Measurements from ENCODE around the gene DTHD1. TPM values are rescaled to one million over a fixed set of nuclear protein-coding genes. Genes with fewer than 3 reads are reported as not detected.

Gene DTHD1
- total RNA-seq, 1 donor from 2014 or later: not detected

DNA sequence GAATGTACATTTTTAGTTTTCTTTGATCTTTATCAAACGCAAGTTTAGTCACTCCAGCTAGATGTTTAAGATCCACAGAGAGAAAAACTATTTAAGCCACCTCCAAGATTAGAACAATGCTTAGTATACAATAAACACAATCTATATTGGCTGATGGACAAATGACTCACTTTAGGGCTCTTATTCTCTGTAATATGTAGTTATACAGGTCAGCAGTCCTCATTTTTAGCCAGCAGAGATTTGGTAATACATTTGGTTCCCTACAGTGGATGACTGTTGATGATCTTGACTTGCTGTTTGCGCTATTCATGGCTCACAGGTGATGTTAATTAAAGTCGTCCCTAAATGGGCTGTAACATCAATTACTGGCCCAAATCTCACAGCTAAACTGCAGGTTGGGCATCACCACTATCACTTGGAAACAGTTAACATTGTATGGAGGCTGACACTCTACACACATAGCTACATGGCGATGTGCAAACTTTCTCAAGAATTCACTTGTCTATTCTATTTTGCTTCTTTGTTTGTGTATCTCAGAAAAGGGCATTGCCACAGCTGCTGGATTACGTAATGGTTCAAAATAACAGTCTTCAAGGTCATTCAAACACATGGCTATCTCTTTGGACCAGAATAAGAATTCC is 11.8 kb upstream of the DTHD1 start:
- no peak for DNase-seq (ENCODE audit: low read depth, low spot score)

DNA sequence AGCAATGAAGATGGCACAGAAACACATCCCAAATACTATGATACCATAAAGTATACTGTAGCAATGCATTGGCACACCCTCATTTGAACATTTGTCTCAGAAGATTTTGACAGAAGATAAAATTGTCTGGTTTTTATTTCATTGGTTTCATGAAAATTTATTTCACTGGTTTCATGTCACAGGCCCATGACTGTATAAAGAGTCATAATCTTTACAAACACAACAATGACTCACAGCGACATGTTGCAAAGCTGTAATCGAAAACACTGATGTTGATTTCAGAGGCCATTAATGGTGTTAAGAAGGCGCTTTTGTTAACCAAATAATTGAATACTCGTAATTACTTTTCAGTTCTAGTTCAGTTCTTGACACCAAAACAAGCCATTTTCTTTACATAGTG is 8.1 kb upstream of the DTHD1 start:
- DNase-seq (ENCODE audit: low read depth, low spot score): no peak

DNA sequence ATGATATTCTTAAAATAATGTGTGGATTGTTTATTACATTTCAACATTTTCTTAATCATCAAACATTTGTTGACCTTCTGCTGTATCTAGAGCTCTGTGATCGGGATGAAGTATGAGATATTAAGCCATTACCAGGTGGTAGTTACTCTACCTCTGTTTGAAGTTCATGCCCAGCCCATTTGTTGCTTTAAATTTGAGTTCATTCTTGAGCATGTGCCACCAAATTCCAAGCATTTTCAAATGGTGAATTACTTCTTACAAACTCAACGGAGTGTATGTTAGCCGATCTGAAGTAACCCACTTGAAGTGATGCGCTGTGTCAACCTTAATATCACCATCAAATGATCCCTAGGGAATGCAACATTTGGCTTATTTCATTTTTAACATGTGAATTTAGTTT is 7.3 kb upstream of the DTHD1 start:
- no peak for DNase-seq (ENCODE audit: low read depth, low spot score)

DNA sequence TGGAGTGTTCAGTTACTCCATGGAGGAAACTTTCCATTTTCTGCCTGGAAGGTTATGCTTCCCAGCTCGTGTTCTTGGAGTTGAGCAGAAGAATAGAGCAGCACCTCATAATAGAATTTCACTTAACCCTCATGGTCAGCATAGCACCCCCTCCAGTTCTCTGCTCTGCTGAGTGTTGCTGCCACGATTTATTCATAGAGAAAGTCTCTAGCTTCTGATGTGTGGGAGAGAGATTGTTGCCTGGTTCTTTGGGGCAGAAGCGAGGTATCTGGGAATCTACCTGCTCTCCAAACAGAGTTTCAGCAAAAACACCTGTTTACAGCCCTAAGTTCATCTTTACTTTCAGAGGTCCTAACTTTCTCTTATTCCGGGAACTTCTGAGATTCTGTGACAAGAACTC is 3.9 kb upstream of the DTHD1 start:
- no peak for DNase-seq (ENCODE audit: low read depth, low spot score)

DNA sequence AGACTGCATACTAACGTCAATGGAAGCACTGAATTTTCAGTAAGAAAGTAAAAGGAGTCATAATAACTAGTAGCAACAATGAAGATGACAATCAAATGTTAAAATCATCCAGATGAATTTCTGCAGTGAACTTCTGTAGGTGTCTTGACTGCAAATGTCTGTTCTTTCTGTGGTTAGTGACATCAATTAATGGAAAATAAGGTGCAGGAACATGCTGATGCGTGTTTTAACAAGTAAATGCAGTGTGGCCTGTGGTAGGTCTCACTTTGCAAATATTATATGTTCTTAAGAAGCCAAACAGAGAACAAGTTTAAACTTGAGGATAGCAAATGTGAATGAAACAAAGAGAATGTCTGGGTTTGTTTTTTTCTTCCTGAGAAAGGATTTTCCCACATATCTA is 2.6 kb upstream of the DTHD1 start:
- DNase-seq (ENCODE audit: low read depth, low spot score): no peak

DNA sequence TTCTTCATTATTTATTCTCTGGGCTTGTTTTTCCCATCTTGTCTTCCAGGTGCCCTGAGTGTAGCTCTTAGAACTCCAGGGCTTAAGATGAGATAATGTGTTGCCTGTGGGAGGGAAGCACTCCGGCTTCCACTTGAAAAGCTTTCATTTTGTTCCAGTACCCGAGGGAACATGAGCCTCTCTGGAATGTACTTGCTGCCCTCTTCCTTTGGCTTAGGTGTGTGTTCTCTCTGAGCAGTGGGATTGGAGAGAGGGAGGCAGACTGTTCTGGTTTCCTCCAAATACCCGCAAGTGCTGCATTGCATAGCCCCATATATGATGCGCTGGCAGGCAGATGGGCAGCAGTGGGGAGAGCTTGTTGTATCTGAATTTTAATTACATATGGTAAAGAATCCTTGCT is 861 bp upstream of the DTHD1 start:
- DNase-seq (ENCODE audit: low read depth, low spot score): no peak

DNA sequence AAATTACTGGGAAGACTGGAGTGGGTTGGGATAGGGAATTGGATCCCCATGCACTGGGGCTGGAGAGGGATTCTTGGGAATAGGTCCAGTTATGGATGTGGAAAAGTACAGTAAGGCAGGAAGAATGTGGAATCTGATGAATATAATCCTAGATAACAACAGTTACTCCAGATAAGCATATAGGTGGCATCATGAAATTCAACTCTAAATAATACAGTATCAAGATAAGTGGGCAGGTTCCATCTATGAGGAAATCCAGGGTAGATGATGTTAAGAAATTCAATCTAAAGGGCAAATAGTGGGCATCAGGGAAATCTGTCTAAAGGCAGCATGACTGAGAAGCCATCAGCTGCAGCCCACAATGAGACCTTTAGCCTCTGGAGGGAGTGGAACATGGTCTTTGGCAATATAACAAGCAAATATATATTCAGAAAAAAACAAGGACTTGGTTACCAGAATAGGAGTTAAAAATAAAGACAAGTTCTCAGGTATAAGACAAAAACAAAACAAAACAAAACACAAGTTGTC is 1.2 kb downstream of the DTHD1 start:
- no peak for DNase-seq (ENCODE audit: low read depth, low spot score)

DNA sequence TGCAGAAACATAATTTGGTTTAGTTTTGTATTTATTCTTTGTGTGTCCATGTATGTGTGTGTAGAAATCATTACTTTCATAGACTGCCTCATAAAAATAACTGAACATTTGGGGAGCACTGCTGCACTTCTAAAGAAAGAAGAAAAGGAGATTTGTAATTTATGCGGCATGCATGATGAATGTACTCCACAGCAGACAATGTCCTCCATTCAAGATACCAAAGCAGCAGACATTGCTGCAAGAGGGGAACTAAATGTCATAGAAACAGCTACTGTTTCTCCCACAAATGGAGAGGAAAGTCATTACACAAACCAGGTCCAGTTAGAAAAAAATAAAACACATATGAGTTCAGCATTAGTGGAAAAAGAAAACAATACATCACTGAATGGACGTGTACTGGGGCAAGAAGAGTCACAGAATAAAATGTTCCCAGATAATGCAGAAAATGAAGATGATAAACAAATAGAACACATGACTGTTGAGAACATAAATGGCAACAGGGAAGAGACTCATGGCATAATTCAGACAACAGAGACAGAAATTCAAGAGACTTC is 2.6 kb downstream of the DTHD1 start:
- no peak for DNase-seq (ENCODE audit: low read depth, low spot score)

DNA sequence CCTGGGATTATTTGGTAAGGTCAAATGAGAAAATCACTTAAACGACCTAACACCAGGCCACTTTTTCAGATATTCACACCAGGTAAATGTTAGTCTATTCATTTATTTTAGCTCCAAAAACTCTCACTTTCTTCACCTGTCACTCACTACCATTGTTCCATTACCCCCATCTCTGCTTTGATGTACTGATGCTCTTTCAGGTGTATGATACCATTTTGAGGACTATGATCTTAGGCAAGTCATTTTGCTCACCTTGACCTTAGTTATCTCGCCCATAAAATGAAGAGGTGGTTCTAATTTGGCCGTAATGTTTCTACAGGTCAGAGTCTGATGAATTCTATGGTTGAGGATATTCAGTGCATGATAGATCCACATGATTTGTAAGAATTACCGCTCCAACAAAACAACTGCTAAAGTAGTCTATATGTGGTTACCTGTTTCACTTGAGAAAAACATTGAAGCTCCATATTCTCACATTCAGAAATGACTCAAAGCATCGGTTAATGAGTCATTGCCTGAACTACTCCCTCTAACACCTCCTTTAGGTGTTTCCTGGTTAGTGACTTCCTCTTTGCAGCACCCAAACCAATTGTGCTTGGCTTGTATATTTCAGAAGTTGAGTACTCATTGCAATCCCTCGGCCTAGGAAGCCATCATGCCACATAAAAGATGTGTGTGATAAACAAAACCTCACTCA is 4.5 kb downstream of the DTHD1 start:
- DNase-seq (ENCODE audit: low read depth, low spot score): no peak

DNA sequence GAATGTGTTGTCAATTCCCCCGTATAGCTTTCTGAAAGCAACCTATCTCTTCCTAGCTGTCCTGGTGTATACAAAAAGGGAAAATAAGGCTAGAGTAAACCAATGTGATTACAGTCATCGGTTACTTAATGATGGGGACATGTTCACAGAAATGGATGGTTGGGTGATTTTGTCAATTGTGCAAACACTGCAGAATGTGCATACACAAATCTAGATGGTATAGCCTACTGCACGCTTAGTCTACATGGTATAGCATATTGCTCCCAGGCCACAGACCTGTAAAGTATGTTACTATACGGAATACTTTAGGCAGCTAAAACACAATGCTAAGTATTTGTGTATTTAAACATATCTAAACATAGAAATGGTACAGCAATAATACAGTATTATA is 5.1 kb downstream of the DTHD1 start:
- no peak for DNase-seq (ENCODE audit: low read depth, low spot score)

DNA sequence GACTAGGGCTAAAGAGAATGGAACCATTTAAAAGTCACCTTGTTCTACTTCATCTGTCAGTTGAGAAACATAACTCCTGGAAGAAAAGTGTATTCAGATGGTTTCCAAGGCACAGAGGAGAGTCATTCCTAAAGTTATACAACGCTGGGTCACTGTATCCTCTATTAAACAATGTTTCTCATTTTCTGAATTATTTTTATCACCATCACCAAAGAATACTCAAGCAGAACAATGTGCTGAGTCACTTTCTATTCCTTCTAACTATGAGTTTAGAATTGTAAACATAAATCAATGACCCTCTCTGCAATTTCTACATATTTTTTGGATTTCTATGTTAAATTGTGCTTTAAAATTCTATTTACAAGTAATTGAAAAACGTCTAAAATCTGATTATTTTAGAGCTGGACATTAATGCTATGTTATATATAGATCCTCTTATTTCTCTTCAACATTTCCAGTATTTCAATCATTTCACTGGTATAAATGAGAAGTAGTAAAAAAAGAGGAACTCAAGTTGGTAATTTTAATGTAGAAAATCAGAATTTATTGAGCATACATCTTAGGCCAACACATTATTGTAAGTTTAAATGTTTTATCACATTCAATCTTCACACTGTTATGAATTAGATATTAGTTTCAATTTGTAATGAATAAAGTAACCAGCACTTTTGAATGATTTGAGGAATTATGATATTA is 7.5 kb downstream of the DTHD1 start:
- DNase-seq (ENCODE audit: low read depth, low spot score): no peak

DNA sequence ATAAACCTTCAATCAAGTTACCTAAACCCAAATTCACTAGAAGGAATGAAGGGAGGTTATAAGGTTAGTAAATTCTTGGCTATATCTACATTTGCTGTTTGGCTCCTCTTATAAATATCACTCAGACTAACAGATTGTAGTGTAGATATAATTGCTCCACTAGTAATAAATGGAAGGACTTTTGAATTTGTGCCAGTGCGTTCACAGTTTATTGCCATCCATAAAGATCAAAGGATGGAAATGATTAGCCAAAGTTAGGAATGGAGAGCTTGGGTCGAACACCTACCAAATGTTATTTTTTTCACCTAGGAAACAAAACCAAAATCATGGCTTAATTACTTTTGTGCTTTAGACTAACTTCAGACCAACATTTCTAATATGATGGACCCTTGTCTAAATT is 9.2 kb downstream of the DTHD1 start:
- no peak for DNase-seq (ENCODE audit: low read depth, low spot score)

DNA sequence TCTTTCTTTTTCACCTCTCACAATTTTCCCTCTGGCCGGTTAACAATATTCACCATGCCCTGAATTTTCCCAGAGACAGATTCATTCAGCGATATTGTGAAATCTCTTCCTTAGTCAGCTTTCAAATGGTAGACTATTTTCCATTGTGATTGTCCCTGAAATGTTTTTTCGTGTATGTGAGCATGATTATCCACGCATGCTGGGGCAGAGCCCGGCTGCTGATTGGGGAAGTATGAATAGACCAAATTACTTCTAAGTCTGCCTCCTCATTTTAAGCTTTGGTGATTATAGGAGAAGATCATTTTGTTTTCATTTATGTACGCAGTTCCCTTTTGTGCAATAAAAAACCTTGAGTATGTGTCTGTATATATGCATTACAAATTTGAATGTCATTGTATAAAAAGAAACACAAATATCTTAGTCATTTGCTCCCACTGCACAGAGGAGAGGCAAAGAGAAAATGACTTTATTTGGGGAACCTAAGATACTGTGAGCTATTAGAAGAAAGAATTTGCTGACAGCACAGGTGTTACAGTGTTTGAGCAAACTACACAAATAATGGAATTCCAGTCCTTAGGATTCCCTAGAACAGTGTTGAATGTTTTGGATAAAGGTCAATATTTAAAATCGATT is 11.3 kb downstream of the DTHD1 start:
- DNase-seq (ENCODE audit: low read depth, low spot score): no peak

DNA sequence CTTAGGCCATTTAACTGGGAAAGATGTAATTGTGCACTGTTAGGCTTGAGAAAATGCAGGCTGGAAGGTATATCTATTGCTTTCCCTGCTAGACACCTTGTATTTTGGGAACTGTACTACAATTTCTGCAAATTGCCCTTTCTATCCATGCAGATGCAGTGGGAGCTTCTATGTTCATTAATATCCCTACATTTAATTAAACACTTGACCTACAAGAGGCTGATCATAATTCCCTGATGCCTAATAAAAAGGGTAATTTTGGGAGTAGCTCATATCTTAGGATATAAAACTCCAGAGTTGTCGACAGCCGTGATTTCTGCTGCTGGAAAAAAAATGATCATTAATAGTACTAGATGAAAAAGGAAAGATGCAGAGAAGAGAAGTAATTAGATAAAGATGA is 19.7 kb downstream of the DTHD1 start:
- no peak for DNase-seq (ENCODE audit: low read depth, low spot score)

DNA sequence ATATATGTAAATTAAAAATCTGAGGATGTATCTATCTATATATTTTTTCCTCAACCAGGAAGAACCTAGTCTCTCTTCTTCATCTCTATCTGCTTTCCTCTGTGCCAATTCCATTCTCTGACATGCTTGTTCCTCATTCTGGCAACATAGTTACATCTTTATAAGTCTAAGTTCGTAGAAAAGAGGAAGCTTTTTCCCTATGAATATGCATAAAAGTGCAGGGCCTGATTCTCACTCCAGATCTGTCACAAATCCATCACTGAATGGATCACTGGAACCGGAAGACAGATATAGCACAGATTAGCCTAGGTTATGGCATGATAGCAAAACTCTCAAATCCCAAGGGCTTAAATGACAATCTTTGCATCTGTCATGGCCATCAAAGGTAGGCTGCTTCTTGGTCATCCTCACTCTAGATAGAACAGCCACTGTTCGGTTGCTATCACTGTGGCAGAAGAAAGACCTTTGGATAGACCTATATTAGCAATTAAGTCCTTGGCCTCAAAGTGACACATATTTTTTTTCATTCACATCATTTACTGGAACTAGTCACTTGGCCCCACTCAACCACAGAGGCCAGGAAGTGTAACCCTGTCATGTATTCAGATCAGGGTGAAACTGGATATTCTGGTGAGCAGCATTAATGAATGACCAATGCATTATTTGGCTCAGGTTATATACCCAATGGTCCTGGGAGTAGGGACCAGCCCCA is 22.2 kb downstream of the DTHD1 start:
- no peak for DNase-seq (ENCODE audit: low read depth, low spot score)

DNA sequence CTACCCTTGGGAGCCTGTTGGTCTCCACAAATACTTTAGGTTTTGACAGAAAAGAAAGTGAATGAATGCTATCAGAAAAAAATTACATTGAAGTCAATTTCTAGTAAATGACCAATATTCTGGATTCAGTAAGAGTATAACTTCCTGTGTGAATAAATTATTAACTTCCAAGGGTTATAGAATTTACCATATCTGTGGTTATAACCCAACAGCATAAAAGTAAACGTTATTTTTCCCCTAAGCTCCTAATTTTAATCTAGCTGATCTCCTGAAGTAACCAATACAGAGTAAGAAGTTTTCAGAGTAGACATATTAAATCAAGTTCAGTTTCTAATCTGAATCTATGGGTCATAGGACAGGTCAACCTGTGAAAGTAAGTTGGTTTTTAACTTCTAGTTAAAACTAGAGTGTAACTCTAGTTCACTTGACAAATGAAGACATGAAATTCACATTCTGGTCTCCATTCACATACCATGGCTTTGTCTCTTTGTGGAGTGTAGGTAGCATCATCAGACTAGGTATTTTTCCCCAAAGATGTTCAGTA is 22.8 kb downstream of the DTHD1 start:
- DNase-seq (ENCODE audit: low read depth, low spot score): no peak

DNA sequence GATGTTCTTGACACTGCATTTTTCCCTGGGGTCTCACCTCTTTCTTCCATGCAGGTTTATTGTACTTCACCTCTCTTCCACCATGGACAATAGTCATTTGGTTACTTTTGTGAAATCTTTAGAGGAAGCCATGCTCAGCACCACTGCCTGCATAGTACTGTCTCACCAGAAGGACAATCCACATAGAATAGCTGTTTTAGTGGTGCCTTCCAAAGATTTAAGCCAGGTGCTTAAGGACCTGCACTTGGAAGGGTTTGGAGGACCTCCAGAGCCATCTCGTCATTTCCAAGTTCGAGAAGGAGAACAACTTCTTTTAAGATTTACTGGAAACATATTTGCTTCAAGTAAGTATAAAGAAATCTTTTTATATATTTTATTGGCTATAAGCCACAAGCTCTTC is 26.7 kb downstream of the DTHD1 start:
- DNase-seq (ENCODE audit: low read depth, low spot score): no peak

DNA sequence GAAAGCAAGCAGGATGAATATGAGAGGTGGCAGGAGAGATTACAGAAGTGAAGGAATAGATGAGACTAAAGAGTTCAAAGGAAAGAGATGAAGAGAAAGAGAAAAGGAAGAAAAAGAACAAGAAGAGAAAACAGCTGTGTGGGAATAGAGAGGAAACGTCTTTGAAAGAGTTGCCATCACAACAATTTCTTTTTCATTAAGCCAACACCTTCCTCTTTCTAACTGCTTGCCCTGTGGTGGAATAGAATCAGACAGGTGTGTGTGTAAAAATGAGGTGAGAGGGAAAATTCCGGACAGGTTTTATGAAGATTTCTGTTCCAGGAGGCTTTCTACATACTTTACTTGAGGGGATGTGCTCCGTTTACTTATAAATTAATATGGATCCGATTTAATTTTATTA is 28.8 kb downstream of the DTHD1 start:
- no peak for DNase-seq (ENCODE audit: low read depth, low spot score)

DNA sequence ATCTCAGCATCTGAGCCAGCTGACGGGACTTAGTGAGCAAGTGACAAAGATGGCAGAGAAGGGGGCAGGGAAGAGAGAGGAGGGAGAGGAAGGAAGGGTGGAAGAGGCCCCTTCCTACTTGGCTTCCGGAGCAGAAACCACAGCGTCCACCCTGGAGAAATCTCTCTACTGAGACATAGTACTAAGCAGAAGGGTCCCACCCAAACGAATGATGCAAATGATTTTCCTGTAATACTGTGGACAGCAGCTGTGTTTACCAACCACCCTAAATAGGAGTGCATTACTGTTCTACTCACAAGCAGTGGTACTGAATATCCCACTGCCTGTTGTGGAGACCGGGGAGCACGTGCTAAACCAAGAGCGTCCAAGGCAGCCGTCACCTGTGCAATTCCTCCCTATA is 29.4 kb downstream of the DTHD1 start:
- DNase-seq (ENCODE audit: low read depth, low spot score): no peak

DNA sequence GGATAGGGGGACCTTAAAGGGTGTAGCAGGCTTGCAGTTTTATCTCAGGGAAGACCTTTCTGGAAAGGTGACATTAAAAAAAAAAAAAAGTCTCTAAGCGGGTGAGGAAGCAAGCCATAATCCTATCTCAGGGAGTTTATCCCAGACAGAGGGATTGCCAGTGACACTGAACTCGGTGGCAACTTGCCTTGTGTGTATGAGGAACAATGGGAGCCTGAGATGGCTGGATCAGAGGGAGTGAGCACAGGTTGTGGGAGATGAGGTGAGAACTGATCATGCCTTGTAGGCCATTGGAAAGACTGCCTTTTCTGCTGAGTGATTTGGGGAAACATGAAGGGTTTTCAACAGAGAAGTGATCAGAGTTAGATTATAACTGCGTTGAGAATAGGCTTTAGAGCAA is 31.1 kb downstream of the DTHD1 start:
- DNase-seq (ENCODE audit: low read depth, low spot score): no peak

DNA sequence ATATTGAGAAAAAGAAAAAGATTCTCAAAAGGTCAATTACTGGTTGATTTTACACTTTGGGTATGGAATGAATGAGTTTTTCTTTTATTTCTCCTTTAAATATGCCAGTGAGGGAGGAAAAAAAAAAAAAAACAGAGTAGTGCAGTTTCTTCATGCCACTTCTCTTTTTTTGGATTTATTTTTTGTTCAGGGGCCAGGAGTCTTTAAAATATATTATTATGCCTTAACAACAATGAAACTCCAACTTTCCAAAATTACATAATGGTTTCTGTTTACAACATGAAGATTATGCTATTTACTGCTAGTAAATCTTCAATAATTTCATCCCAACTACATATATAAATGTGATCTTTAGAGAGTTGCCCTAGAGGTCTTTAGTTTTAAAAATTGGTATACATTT is 31.9 kb downstream of the DTHD1 start:
- DNase-seq (ENCODE audit: low read depth, low spot score): no peak
